Fibroblast of the conjunctiva (primary cell): Measurements from ENCODE around the gene IRF8.

ENCODE experiments used
- DNase-seq: peaks from one replicate; pipeline ENCODE4 v3.0.0-alpha.2; 2010; ENCODE audit warnings: low read depth

The IRF8 gene

DNA sequence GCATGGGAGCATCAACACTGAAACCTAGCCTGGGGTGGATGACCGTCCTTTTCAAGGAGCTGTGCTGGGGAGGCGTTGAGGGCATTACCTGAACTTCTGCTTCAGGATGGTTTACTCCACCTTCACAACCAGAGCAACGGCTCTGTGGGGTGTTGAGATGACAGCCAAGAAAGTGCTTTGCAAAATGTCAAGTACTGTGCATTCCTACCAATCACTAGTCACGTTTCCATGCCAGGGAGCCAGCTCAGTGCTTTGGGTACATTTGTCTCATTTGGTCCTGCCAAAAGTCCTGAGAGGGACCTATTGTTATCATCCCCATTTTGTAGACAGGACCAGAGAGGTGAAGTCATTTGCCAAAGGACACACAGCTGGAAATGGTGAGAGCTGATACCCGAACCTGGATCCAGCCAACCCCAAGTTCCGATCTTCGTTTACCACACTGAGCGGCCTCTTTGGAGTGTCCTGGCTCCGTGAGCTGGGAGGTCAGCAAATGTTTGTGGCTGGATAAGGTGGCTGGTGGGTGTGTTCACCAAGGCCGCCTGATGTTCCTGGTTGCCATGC lies 61.6 kb downstream of the IRF8 start:
- no peak for DNase-seq

- no peak for DNase-seq
Measured at GRCh38 chr16:85961988-85962915, 63.3 kb downstream of the IRF8 start.

GRCh38 chr16:85963753-85964285 lies 64.9 kb downstream of the IRF8 start:
- no peak for DNase-seq

DNA sequence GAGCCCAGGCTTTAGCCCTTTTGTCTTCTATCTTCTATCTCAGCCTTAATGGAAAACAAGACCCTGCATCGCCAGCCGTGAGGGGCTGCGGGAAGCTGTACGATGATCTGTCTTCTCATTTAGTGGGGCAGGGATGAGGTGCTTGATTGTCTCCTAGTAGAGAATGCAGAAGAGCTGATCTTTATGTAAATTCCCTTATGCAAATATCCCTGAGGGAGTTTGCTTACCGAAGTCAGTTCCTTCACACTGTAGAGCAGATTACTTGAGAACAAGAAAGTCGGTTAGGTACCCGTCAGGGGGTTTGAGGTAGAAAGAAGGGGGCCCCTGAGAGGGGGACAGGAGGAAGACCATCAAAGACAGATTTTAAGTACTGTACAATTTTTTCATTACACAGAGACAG lies 66.2 kb downstream of the IRF8 start:
- no peak for DNase-seq

DNA sequence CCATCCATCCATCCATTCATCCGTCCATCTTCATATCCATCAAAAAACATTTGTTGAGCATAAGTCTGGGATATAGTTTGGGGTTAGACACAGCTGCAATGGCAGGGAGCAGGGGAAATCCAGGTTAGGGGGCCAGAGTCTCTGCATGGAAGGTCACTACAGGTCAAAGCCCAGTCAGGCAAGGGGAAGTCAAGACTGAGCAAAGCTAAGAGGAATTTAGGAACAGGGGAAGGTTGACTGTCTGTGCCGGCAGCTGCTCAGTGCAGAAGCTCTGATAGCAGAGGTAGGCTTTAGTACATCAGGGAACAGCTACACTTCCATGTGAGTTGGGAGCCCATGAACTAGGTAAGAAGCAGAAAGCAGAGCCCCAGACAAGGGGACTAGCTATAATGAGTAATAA lies 68.1 kb downstream of the IRF8 start:
- no peak for DNase-seq

DNA sequence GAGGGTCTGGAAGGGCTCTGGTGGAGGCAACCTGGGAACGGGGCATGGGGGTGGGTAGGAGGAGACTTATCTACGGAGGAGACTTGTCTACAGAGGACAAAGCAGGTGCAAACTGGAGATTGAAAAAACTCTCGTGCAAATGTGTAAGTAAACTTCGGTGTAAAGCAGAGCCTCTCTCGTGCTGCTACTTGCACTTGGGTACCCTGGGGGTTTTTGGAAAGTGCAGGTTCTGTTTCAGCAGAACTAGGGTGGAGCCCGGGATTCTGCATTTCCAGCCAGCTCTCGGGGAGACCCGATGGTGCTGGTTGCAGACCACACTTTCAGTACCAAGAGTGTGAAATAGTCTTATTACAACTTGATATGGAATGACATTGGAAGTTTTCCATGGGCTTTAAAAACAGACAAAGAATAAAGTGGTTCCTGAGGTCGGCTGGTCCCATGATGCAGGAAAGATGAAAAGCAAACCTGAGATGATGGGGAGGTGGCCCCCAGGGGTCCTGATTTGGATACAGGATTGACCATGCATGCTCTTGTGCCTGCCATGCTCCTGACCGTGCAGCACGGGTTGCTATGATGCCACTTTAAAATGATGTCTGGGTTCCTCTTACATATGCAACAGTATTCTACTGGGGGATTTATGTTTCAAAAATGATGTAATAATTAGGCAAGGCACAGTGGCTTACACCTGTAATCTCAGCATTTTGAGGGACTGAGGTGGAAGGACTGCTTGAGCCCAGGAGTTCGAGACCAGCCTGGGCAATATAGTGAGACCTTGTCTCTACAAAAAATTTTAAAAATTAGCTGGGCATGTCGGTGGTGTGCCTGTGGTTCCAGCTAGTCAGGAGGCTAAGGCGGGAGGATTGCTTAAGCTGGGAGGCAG lies 69.3 kb downstream of the IRF8 start:
- DNase-seq: no peak

- no peak for DNase-seq
Measured at GRCh38 chr16:85969159-85969558, 70.2 kb downstream of the IRF8 start.

GRCh38 chr16:85969591-85969990 lies 70.6 kb downstream of the IRF8 start:
- no peak for DNase-seq

DNA sequence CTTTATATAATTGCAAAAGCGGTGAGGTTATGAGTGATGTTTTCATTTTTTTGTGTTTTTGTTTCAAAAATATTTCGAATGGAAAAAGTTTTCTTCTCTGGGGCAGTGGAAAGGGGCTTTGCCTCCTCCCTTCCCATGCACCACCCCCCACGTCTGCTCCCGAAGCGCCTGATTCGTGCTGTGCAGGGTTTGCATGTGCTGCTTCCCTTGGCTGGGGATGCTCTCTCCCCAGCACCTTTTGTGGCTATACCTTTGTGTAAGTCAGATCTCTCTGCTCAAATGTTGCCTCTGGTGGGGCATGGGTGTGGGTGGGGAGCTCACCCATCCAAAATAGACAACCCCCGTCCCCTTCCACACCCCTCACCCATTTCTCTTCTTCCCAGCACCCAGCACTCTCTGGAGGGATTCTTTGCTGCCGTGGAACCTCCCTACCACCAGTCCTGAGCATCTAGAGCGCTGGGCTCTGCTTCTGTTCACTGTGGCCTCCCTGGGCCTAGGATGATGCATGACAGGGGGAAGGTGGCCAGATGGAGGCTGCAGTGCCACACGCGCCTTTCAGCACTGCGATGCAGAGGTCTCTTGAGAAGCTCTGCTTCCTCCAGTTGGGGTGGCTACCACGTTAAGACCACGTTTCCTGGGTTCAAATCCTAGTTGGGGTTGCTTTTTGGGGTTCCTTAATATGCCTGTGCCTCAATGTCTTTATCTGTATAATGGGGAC lies 71.2 kb downstream of the IRF8 start:
- no peak for DNase-seq

DNA sequence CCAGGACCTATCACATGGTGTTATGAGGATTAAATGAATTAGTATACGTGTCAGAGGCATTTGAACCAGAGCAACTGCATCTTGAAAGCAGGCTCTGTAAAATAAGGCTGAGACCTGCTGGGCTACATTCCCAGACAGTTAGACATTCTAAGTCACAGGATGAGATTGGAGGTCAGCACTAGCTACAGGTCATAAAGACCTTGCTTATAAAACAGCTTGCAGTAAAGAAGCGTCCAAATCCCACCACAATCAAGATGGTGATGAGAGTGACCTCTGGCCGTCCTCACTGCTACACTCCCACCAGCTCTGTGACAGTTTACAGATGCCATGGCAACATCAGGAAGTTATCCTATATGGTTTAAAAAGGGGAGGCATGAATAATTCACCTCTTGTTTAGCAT lies 71.8 kb downstream of the IRF8 start:
- DNase-seq: no peak
